Left hindlimb (tissue), 1 donor: ENCODE data around the gene ALG14.

Experiments used
- DNase-seq: peaks from one replicate; pipeline ENCODE4 v3.0.0-alpha.2; 2018

The ALG14 gene

GRCh38 chr1:94979656-94980581, 92.8 kb downstream of the ALG14 start:
- DNase-seq = no peak

- DNase-seq = no peak
These were observed 93.6 kb downstream of the ALG14 start for GRCh38 chr1:94979131-94979530.

- DNase-seq = no peak
These were observed 94.3 kb downstream of the ALG14 start for GRCh38 chr1:94978401-94978800.

- DNase-seq = no peak
These were observed 95.7 kb downstream of the ALG14 start for GRCh38 chr1:94976971-94977548.

- DNase-seq = no peak
These were observed 97.9 kb downstream of the ALG14 start for GRCh38 chr1:94974824-94975223.

- DNase-seq = no peak
These were observed 98.5 kb downstream of the ALG14 start for GRCh38 chr1:94974241-94974640.

- DNase-seq = no peak
These were observed 99.3 kb downstream of the ALG14 start for GRCh38 chr1:94973309-94973922.

- no peak for DNase-seq
These were observed 101.2 kb downstream of the ALG14 start for GRCh38 chr1:94971491-94971924.

- DNase-seq = no peak
These were observed 102.0 kb downstream of the ALG14 start for GRCh38 chr1:94970783-94971182.

GRCh38 chr1:94969137-94969536, 103.6 kb downstream of the ALG14 start:
- DNase-seq = no peak

GRCh38 chr1:94966033-94966432, 106.7 kb downstream of the ALG14 start:
- DNase-seq = no peak

- DNase-seq = no peak
These were observed 108.9 kb downstream of the ALG14 start for GRCh38 chr1:94963864-94964263.

GRCh38 chr1:94962409-94963265, 110.1 kb downstream of the ALG14 start:
- no peak for DNase-seq

- DNase-seq = no peak
These were observed 110.8 kb downstream of the ALG14 start for GRCh38 chr1:94961988-94962387.

- no peak for DNase-seq
These were observed 111.2 kb downstream of the ALG14 start for GRCh38 chr1:94961582-94961981.

- no peak for DNase-seq
These were observed 114.7 kb downstream of the ALG14 start for GRCh38 chr1:94958081-94958480.

- DNase-seq = no peak
These were observed 116.8 kb downstream of the ALG14 start for GRCh38 chr1:94955767-94956632.

GRCh38 chr1:94954263-94955220, 118.2 kb downstream of the ALG14 start:
- no peak for DNase-seq

GRCh38 chr1:94953746-94954145, 119.0 kb downstream of the ALG14 start:
- DNase-seq = no peak

- no peak for DNase-seq
These were observed 119.6 kb downstream of the ALG14 start for GRCh38 chr1:94953107-94953506.

- DNase-seq = no peak
These were observed 120.2 kb downstream of the ALG14 start for GRCh38 chr1:94952539-94952938.
